ENCODE data around the gene CAPN10. TPM values are rescaled to one million over a fixed set of nuclear protein-coding genes. Genes with fewer than 3 reads are reported as not detected.
A peak's percentile ranks its signal among the peaks of the same experiment; 100 is the strongest.

Gene CAPN10
- total RNA-seq, 4 donors from 2014 or later: 28.0 to 66.3 (median 54.8) TPM

DNA sequence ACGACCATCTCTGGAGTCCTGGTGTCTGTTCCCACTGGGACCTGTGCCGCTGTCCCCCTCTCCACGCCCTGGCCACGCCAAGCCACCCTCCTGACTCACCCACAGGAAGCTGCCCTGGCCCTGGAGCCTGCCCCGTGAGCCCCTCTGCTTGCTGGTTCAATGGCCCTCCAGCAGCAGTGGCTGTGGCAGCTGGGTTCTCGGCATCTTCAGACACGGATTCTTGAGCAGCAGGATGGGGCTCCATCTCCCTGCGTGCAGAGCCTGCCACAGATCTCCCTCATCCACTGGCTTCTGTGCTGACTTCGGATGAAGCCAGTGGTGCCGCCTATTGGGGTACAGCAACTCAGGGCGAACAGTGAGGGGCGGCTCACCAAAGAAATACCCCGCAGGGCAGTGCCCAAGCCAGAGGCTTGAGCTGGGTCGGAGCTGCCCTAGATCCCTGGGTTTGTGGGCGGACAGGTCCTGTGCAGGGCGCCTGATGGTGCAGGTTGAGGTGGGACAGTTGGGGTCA lies 14.0 kb downstream of the CAPN10 start:
- no peak for TF ChIP-seq EP300 (IDR thresholded peaks at IDR 0.05)
- TF ChIP-seq, protein P1, sequence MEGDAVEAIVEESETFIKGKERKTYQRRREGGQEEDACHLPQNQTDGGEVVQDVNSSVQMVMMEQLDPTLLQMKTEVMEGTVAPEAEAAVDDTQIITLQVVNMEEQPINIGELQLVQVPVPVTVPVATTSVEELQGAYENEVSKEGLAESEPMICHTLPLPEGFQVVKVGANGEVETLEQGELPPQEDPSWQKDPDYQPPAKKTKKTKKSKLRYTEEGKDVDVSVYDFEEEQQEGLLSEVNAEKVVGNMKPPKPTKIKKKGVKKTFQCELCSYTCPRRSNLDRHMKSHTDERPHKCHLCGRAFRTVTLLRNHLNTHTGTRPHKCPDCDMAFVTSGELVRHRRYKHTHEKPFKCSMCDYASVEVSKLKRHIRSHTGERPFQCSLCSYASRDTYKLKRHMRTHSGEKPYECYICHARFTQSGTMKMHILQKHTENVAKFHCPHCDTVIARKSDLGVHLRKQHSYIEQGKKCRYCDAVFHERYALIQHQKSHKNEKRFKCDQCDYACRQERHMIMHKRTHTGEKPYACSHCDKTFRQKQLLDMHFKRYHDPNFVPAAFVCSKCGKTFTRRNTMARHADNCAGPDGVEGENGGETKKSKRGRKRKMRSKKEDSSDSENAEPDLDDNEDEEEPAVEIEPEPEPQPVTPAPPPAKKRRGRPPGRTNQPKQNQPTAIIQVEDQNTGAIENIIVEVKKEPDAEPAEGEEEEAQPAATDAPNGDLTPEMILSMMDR (IDR thresholded peaks at IDR 0.05): no peak
- TF ChIP-seq POLR2A (IDR thresholded peaks at IDR 0.05): no peak
- no peak overlapping the region for H3K4me3 ChIP-seq
- H3K4me1 ChIP-seq: peaks cover 0 to 19% (median 3%) of the 10 kb centered on the region in 4 donors
- WGBS, 2 donors: 93 to 95% methylated on average over 13 to 15 of the region's 16 CpGs
- H3K27me3 ChIP-seq: no peaks in the 10 kb centered on the region
- H3K9me3 ChIP-seq: no peaks in the 10 kb centered on the region
- H3K27ac ChIP-seq: no peak overlapping the region
- DNase-seq (ENCODE audit: low spot score in 2 of 2): peak in 1 of 2 donors; percentile 8
- H3K36me3 ChIP-seq: peaks cover 0 to 74% (median 11%) of the 10 kb centered on the region in 3 donors

DNA sequence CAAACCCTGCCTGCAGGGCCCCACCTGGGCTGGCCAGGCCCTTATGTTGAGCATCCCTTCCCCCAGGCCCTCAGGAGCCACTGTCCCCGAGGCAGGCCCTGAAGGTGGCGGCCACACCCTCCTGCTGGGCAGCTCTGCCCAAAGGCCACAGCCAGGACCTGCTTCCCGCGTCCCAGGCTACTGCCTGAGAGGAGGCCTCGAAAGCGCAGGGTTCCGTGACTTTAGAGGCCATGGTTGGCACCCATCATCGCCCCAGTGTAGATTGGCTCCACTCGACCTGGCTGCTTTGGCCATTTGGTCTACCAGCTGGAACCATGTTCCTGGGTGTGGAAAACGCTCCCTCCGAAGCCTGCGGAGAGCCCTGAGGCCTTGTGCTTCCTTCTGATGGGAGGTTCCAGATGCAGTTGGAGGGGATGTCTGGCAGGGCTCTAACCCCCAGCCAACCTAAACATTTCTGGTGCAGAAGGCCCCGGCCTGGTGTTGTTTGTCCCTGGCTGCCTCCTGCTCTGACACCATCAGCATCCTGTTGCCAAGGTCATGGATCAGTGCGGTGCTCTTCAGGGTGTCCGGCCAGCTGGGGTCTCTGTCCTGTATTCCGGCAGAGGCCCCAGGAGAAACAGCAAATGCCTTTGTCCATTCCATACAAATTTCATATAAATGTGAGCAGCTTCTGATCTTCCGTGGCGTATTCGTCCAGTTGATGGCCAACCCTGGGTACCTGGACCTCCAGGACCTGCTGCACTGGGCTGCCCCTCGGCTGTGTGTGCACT lies 14.7 kb downstream of the CAPN10 start:
- peak in 1 of 2 donors; percentile 10 for DNase-seq (ENCODE audit: low spot score in 2 of 2)
- TF ChIP-seq POLR2A (IDR thresholded peaks at IDR 0.05) (no peak), EP300 (IDR thresholded peaks at IDR 0.05) (no peak)
- TF ChIP-seq, protein P1 (IDR thresholded peaks at IDR 0.05): no peak
- Histone ChIP-seq H3K27me3 (no peaks in the 10 kb centered on the region), H3K9me3 (no peaks in the 10 kb centered on the region), H3K36me3 (peaks cover 0 to 67% (median 11%) of the 10 kb centered on the region in 3 donors), H3K4me3 (no peak overlapping the region), H3K4me1 (peaks cover 0 to 15% (median 3%) of the 10 kb centered on the region in 4 donors), H3K27ac (no peak overlapping the region)
- 81 to 85% methylated on average over 18 to 20 of the region's 20 CpGs for whole genome bisulfite sequencing, 2 donors

DNA sequence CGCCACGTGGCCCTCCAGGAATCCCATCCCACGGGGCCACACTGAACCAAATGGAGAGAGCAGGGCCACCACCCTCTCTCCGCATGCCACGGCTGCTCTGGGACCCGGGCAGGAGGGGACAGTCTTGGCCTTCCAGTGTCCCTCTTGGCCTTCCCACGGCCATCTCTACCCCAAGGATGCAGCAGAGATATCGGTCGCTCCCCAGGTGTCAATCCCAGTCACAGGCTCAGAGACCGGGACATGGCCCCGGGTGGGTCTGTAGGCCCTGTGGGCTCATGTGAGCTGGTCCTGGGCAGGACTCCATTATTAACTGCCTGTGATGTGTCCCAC lies 15.3 kb downstream of the CAPN10 start:
- DNase-seq (ENCODE audit: low spot score in 2 of 2): peak in 1 of 2 donors; percentile 6

DNA sequence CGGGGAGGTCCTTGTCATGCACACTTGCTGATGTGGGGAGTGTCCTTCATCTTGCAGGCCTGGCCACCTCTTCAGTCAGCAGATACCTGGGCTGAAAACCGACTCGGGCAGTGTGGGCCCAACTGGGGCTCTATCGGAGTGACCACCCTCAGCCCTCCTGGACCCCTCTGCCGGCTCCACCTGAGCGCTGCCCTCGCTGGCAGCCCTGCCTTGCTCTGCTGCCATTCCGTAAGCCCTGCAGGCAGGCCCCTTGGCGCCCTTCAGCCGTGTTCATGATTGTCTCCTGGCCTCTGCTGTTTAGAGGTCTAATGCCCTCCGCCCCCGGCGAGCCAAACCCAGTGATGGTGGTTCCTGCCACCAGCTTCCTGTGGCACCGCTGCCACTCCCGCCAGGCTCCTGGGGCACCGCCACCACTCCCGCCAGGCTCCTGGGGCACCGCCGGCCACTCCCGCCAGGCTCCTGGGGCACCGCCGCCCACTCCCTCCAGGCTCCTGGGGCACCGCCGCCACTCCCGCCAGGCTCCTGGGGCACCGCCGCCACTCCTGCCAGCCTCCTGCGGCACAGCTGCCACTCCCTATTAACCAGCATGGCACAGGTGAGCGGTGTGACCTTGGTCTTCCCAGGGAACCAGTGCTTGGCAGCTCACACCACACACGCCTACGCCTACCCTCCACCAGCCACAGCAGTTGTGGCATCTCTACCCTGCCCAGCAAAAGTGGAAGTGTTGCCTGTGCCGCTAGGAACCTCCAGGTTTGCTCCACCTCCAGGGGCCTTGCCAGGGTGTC lies 15.9 kb downstream of the CAPN10 start:
- H3K27ac ChIP-seq: no peak overlapping the region
- no peaks in the 10 kb centered on the region for H3K27me3 ChIP-seq
- TF ChIP-seq EP300 (IDR thresholded peaks at IDR 0.05): no peak
- no peak for TF ChIP-seq POLR2A (IDR thresholded peaks at IDR 0.05)
- TF ChIP-seq, protein P1 (IDR thresholded peaks at IDR 0.05): no peak
- 91 to 93% methylated on average over 27 to 30 of the region's 32 CpGs for WGBS, 2 donors
- peaks cover 0 to 14% (median 3%) of the 10 kb centered on the region in 4 donors for H3K4me1 ChIP-seq
- H3K4me3 ChIP-seq: no peak overlapping the region
- peak in 1 of 2 donors; percentile 4 for DNase-seq (ENCODE audit: low spot score in 2 of 2)
- H3K9me3 ChIP-seq: no peaks in the 10 kb centered on the region
- H3K36me3 ChIP-seq: peaks cover 0 to 55% (median 11%) of the 10 kb centered on the region in 3 donors

More for the DNA sequence above, 15.3 kb downstream of the CAPN10 start:
- Histone ChIP-seq H3K27ac (no peak overlapping the region), H3K27me3 (no peaks in the 10 kb centered on the region), H3K36me3 (peaks cover 0 to 61% (median 11%) of the 10 kb centered on the region in 3 donors), H3K4me1 (peaks cover 0 to 14% (median 3%) of the 10 kb centered on the region in 4 donors), H3K9me3 (no peaks in the 10 kb centered on the region), H3K4me3 (no peak overlapping the region)
- 87 to 94% methylated on average over 8 to 10 of the region's 11 CpGs for WGBS, 2 donors
- TF ChIP-seq EP300 (IDR thresholded peaks at IDR 0.05): no peak
- TF ChIP-seq, protein P1 (IDR thresholded peaks at IDR 0.05): no peak

Data from tibial nerve (tissue), 4 donors.